ENCODE measurements around the gene HOXD9. TPM values are rescaled to one million over a fixed set of nuclear protein-coding genes. Genes with fewer than 3 reads are reported as not detected.

HOXD9 gene
- 15.3 and 23.8 TPM in 2 replicates for total RNA-seq

DNA sequence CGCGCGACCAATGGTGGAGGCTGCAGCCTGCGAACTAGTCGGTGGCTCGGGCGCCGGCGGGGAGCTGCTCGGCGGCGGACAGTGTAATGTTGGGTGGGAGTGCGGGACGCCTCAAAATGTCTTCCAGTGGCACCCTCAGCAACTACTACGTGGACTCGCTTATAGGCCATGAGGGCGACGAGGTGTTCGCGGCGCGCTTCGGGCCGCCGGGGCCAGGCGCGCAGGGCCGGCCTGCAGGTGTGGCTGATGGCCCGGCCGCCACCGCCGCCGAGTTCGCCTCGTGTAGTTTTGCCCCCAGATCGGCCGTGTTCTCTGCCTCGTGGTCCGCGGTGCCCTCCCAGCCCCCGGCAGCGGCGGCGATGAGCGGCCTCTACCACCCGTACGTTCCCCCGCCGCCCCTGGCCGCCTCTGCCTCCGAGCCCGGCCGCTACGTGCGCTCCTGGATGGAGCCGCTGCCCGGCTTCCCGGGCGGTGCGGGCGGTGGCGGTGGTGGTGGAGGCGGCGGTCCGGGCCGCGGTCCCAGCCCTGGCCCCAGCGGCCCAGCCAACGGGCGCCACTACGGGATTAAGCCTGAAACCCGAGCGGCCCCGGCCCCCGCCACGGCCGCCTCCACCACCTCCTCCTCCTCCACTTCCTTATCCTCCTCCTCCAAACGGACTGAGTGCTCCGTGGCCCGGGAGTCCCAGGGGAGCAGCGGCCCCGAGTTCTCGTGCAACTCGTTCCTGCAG lies at the start of gene HOXD9:
TSS of gene HOXD9 (plus strand) at position 37 of the 728 bp plus-strand sequence. CDS start at position 87, 50 bp downstream.
- DNase-seq (ENCODE audit: low read depth in 2 of 2), result peak in 1 of 2 donors; percentile 19

DNA sequence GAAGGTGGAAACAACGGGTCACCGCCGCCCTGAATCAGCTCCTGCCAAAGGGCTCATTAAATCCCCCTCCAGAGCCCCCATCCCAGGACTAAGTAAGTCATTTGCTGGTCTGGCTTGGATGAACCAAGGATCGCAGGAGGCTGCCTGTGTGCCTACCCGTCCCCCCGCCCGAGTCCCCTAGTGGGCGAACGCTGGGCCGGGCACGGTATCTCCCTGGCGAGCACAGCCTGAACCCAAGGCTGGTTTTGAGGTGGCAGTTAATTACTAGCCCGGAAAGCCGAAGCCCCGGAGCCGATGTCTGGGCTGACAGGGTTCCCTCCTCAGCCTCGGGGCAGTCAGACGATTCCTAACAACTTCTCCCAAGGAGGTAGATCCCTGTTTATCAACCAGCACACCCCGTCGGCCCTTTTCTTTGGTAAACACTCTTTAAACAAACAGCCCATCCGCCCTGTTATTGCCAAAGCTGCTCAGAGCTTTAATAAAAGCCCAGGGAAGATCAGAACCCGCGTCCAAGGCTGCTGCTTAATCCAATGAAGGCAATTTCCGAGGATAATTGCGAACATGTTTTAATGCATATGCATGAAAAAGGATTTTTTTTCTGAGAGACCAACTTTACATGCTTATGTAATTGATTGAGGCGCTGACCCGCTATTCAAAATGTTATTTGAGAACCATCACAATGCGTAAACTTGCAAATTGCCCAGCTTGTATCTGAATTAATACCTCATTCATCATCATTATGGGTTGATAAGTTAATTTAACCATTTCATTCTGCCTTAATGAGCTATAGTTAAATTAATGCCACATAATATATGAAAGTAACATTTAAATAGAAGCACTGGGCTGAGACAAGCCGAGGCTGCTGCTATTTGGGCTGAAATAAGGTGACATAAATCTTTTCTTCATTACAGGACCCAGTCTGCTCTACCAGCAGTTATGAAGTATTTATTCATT lies 49.3 kb upstream of the HOXD9 start:
- no peak for DNase-seq (ENCODE audit: low read depth in 2 of 2)

DNA sequence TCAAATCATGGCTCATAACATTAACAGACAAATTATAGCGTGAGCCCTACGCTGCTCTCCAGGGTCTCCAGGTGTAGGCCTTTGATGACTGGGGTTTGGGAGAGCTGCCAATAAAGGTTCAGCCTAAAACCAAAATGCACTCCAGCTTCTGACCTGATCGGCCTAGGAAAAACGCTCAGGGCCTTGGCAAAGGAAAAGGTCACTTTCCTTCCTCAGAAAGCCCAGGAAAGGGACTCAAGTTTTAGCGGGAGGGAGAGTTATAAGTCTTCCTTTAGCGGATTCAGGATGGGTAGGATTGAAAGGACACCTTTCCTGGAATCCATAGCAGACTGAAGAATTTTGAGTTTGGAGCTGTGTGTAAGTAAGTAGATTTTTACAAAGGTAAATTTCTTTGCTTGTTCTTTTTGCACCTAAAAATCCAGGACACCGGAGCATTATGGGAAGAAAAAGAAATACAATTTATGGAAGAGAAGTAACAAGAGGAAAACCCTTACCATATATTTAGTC lies 47.5 kb upstream of the HOXD9 start:
- no peak for DNase-seq (ENCODE audit: low read depth in 2 of 2)

DNA sequence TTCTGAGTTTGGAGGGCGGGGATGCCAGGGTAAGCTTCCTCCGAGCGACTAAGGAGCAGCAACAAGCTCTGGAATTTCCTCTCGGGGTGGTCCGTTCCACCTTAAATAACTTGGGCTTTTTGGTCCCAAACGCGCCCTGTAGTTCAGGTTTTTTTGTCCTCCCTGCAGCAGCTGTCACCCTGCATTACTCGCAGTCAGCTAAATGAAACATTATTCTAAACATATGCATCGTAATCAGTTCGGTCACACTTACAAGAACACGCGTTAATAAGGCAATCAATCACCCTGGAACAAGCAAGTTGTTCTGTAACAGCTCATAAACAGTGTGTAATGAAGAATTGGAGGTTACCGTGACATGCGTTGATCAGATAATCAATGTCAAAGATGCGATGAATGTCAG lies 47.0 kb upstream of the HOXD9 start:
- no peak for DNase-seq (ENCODE audit: low read depth in 2 of 2)

DNA sequence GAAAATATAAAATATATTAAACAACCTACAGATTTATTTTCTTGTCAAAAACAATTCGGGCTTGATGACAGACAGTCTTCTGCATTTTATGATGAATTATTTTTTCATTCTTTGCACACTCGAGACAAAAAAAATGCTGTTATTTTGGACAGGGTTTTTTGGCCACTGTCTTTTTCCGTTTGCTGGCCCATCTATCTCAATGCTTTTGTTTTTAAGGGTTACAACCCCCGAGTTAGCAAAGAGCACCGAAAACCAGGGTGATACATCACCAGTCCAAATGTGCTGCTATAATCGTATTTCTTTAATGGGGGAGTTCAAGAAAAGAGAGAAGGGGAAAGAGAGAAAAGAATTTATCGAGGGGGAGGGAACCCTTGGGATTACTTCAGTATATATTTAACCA lies 46.5 kb upstream of the HOXD9 start:
- no peak for DNase-seq (ENCODE audit: low read depth in 2 of 2)

DNA sequence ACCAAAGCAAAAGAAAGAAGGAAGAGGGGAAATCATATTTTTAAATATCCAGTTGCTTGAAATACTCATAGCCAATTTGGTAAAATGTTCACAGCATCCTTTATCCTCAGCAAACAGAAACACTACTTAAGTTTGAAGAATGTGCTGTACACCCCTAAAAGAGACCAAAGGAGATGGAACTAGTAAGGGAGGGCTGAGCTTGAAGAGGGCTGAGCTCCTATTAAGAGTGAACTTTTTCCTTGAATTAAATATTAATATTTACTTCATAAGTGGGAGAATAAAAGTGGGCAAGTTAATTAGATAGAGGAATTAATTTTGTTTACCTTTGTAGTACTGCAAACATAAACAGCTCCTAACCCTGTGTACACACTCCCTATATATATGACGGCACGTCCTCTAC lies 45.7 kb upstream of the HOXD9 start:
- no peak for DNase-seq (ENCODE audit: low read depth in 2 of 2)

DNA sequence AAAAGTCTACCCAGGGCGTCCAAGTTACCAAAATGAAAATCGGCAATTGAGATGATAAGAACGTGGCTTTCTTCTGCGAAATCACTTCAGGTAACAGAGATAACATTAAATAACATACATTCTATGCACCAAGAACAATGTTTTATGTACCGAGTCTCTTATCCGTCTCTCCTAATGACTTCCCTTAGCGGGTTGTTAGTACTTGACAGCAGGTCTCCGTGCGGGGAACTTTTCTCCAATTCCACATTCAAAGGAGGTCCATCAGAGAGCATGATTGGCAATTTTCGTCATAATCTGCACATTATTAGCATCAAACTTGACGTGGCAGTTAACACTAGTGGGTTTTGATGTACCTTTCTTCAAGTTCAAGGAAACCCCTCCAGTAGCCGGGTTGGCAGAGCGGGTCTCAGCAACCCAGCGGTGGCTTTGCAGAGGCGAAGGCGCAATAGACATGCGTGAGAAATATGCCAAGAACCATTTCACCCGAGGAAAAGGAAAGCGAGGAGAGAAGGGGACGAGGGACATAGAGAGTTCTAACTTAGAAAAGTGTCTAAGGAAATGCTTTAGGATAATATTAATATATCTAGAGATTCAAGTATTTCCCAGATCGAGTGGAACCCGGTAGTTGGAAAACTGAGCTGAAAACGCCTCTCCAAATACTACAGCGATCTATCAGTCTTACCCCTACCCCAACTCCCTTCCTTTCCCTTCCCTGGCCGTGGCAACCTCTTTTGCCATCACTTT lies 43.8 kb upstream of the HOXD9 start:
- DNase-seq (ENCODE audit: low read depth in 2 of 2), result no peak

DNA sequence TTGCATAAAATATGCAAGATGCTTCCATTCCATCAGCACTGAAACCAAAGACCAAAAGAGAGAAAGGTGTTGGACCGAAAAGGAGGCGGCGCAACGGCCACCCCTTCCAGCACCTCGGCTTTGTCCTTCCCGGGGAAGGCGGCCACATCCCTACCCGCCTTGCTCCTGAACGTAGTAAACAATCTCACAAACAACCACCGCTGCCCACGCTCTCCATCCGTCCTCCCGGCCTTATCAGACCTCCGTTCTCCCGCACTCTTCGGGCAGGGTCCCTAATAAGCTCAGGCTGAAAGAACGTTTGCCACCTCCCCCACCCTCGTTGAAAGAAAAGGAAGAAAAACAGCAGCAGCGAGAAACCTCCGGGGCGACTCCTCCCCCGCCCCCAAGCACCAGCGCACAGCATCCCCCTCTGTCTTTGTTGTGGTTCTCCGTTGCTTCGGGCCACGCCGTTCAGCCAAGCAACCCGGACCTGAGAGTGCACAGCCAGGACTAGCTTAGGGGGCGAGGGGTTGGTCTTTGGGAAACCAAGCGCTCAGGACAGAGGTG lies 43.2 kb upstream of the HOXD9 start:
- no peak for DNase-seq (ENCODE audit: low read depth in 2 of 2)

DNA sequence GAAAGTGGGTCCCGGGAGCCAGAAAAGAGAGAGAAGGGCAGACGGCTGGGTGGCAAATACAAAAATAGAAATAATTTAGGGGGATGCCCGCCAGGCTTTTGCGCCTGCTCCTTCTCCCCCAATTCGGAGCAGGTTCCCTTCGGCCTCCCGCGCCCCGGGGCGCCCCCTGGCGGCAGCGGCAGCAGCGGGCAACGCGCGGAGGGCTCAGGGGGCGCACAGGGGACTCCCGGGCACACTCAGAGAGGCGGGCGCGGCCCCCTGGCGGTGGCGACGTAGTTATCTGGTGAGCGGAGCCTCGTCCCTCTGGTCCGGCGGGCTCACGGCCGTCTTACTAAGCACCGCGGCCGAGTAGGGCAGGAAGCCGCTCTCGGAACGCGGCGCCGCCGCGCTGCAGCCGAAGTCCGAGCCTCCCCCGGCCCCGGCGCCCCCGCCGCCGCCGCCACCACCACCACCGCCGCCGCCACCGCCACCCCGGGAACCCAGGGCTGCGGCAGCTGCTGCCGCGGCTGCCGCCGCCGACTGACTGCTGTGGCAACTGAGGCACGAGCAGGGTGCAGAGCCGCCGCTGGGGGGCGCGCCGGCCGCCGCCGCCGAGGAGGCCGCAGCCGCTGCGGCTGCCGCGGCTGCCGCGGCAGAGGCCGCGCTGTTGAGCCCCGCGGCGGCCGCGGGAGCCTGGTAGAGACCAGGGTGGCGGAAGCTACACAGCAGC lies 42.5 kb upstream of the HOXD9 start:
- DNase-seq (ENCODE audit: low read depth in 2 of 2), result peak; percentile 44 to 60

DNA sequence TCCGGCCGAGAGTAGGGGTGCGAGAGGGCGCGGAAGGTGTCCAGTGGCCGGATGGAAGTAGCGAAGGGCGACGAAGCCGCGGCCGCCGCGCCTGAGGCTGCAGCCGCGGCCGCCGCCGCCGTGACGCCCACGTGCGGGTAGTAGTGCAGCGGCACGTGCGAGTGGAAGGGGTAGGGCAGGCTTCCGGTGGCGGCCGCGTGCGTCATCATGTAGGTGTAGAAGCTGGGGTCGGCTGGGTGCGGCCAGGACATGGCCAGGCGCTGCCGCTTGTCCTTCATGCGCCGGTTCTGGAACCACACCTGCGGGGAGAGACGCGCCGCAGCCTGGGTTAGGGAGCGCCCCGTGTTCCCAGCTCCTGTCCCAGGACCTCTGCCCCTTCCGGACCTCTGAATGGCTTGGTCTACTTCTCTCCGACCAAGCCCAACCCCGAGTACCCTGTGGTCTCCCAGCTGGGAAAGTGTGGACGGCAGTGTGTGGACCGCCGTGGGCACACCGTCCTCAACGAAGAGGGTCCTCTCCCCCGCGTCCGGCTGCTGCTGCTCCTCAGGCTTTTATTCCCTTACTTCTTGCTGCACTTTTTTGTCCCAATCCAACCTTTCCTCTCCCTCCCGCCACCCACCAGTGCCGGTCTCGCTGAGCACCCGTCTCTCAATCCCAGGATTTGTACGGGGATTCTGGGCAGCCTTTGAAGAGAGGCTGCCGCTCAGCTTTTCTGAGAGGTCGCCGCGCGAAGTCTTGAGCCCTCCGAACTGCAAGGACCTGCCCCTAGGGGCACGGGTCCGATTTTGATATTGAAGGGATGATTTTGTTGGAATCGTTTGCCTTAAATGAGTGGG lies 41.8 kb upstream of the HOXD9 start:
- no peak for DNase-seq (ENCODE audit: low read depth in 2 of 2)

DNA sequence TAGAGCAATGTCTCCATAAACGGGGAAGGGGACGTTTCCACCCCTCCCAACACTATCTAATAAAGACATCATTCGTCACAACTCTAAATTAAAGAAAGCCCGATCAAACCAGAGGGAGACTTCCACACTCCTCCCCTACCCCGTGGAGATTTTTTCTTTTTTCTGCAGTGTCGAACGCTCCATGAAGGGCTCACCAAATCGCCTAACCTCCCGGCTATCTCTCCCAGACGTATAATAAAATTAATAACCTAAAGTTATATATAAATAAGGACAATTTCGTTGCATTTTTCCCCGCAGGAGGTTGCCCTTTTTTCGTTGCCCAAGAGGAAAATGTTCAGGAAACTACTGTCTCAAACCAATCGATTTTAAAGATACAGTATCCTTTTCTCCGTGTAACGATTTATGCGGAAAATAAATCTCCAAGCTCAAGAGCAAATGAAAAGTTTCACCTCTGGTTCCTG lies 41.1 kb upstream of the HOXD9 start:
- DNase-seq (ENCODE audit: low read depth in 2 of 2), result no peak

DNA sequence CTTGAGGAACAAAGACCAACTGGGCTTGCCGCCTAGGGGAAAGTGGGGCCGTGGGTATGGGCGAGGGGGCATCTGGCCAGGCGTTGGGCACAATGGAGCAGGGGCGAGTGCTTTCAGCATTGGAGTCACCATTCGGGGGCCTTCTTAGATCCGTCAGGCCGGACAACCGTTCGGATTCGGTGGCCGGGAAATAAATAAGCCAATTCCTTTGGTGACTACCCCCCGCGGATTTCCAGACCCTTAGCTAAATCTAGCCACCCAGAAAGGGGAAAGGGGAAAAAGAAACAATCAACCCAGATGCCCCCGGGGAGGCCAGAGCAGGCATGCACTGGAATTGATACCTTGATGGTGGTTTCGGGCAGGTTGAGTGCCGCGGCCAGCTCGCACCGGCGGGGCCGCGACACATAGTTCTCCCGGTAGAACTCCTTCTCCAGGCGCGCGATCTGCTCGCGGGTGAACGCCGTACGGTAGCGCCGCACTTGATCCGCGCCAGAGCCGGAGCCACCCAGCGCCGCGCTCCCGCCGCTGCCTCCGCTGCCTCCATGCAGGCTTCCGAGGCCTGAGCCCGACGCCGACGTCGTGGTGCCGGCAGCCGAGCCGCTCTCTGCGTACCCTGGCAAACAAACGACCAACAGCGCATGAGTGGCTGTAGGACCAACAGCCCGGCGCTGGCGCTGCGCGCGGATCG lies 40.5 kb upstream of the HOXD9 start:
- no peak for DNase-seq (ENCODE audit: low read depth in 2 of 2)

DNA sequence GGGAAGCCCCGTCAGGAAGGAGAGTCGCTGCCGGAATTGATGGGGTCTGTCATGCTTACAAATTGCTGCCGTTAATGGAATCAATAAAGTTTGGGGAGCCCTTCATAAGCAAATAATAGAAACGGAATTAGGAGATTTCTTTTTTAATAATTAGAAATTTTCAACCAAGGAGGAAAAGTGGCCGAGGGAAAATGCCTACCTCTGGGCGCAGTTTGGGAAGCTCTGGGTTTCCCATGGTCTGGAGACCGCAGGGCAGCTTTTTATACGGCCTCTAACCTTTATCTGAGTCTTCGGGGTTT lies 40.0 kb upstream of the HOXD9 start:
- DNase-seq (ENCODE audit: low read depth in 2 of 2), result no peak

DNA sequence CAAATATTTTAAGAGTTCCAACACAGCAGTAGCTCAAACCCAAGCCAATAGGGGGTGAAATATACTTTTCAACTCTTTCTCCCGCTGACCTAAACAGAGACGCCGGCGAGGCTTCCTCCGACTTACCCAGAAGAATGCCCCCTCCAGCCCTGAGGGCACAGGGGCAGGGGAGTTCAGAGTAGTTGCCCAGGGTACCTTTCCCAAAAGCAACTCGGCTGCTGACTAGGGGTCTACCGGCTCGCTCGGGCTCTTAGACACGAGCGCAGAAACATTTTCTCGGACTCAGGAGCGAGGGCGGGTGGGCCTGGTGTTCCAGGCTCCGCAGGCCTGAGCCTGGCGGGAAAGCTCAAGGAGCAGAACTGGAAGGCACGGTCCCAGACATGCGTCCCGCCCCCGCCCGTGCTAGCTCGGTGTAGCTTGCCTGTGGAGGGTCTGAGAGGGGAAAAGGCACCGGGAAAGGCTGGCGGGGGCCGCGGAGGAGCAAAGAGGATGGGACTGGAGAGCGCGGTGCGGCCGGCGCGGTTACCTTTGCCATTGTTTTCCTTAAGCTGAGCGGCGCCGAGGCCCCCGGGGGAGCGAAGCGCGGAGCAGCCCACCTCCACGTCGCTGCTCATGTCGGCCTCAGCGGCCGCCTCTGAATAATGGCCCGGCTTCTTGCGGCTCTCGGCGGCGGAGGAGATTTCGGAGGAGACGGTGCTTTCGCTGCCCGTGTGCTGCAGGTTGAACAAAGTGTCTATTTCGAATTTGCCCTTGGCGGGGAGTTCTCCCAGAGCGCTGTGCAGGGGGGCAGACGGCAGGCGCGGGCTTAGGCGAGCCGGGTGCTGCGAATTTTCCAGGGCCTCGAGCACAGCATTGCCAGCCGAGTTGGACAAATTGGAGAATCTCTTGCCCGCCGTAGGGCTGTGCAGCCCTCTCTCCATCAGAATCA lies 39.4 kb upstream of the HOXD9 start:
- DNase-seq (ENCODE audit: low read depth in 2 of 2), result no peak

DNA sequence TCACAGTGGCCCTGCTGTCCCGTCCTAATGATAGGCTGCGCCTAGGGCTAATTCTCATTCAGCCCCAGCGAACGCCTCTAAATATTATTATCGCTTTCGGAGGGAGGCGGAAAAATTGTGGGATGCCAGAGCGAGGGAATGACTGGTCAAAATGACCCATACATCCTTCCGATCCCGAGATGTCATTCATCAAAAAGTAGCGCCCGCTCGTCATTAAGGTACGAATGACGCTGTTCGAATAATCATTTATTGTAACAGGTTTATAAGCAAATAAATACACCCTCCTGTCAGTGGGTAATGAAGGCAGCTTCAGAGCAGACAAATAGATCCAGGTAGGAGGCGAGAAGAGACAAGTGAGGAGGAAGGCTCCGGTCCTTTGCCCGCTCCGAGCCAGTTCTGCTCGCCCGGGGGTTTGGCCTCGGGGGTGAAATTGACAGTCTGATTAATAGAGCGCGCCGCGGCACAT lies 38.7 kb upstream of the HOXD9 start, which contains the start of gene EVX2:
TSS of gene EVX2 (minus strand) at position 167 of the 466 bp plus-strand sequence. CDS start 186 bp downstream, outside the sequence.
- DNase-seq (ENCODE audit: low read depth in 2 of 2), result no peak

DNA sequence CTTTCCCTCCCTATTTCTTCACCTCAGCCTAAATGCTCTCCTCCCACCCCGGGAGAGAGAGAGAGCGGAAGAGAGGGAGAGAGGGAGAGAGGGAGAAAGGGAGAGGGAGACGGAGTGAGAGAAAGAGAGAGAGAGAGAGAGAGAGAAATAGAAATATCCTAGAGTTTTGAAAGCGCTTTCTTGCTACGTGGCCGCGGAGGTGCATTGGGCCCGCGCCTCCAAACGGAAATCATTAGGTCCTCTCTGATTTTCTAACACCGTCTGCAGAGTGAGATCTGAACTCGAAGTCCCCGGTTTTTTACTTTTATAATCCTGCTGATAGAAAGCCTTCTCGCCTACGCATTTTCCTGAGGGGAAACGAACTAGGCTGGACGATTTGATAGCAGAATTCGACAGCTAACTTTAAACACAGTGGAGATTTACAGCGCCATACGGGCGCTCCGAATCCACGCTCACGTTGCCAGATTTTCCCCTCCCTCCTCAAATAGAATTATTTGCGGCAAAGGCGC lies 37.9 kb upstream of the HOXD9 start:
- DNase-seq (ENCODE audit: low read depth in 2 of 2), result no peak

DNA sequence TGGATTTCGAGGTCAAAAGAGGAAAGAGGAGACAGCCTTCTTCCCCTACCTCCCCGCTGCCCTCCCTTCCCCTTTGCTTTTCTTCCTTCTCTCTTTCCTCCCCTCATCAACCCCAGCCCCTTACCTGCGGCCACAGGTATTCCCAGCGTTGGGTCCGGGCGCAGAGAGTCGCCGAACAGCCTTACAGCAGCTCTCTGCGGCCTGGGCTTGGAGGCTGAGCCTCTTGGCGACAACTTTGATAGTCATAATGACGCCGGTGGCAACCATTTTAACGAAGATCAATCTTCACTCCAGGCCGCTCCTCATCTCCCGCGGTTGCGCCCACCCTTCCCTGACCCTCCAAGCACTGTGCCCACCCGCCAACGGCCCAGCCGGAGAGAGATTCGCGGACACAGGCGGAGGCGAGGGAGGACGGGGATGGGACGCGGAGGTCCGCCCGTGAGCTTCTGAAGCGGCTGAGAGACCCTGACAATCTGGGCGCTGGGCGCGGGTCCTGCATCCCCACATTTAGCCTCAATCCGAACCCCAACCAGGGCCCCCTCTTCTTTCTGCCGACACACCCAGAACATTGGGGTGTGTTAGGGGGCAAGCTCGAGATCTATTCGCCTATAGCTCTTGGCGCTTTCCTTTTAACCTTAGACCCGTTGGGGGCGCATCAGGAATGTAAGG lies 37.3 kb upstream of the HOXD9 start:
- no peak for DNase-seq (ENCODE audit: low read depth in 2 of 2)
